Superior temporal gyrus (tissue), 1 donor: Measurements from ENCODE around the gene EGLN1.
A peak's percentile ranks its signal among the peaks of the same experiment; 100 is the strongest.
"Not testable (repeated sequence)": the region's sequence is repeated elsewhere in the genome, so short reads cannot be mapped to it uniquely, and the experiment has no call there.

Source experiments
- DNase-seq: peaks from one replicate; pipeline ENCODE4 v3.0.0-alpha.2; 2016; ENCODE audit errors: extremely low spot score

EGLN1 gene

GRCh38 chr1:231364192-231364591 is 57.9 kb downstream of the EGLN1 start:
- DNase-seq, result no peak

- no peak for DNase-seq
These were observed 58.5 kb downstream of the EGLN1 start for GRCh38 chr1:231363624-231364023.

GRCh38 chr1:231362325-231362724 is 59.8 kb downstream of the EGLN1 start:
- DNase-seq, result no peak

- no peak for DNase-seq
These were observed 63.0 kb downstream of the EGLN1 start for GRCh38 chr1:231359113-231359512.

- peak; percentile 85 for DNase-seq
These were observed 64.2 kb downstream of the EGLN1 start for GRCh38 chr1:231357831-231358354.

GRCh38 chr1:231357187-231357772 is 64.8 kb downstream of the EGLN1 start:
- DNase-seq, result no peak

- no peak for DNase-seq
These were observed 66.9 kb downstream of the EGLN1 start for GRCh38 chr1:231355171-231355570.

- no peak for DNase-seq
These were observed 67.6 kb downstream of the EGLN1 start for GRCh38 chr1:231354330-231355020.

- DNase-seq, result no peak
These were observed 69.0 kb downstream of the EGLN1 start for GRCh38 chr1:231353086-231353485.

- no peak for DNase-seq
These were observed 70.3 kb downstream of the EGLN1 start for GRCh38 chr1:231351816-231352215.

- not testable (repeated sequence) for DNase-seq
These were observed 73.2 kb downstream of the EGLN1 start for GRCh38 chr1:231348856-231349255.

- DNase-seq, result no peak
These were observed 73.6 kb downstream of the EGLN1 start for GRCh38 chr1:231348442-231348841.

- no peak for DNase-seq
These were observed 74.1 kb downstream of the EGLN1 start for GRCh38 chr1:231347961-231348360.

GRCh38 chr1:231340328-231341013 is 81.6 kb downstream of the EGLN1 start:
- no peak for DNase-seq

GRCh38 chr1:231338270-231339128 is 83.6 kb downstream of the EGLN1 start, which contains the start of gene SPRTN:
TSS of gene SPRTN (plus strand) at chr1:231338293. CDS start at chr1:231338384, 91 bp downstream.
- peak; percentile 16 for DNase-seq

- DNase-seq, result peak; percentile 100
These were observed 84.4 kb downstream of the EGLN1 start, which contains the start of gene EXOC8 for GRCh38 chr1:231337472-231338269. TSS of gene EXOC8 (minus strand) at chr1:231337852. CDS start at chr1:231337745, 107 bp downstream.

- peak; percentile 8 for DNase-seq
These were observed 85.0 kb downstream of the EGLN1 start for GRCh38 chr1:231337043-231337471.

- DNase-seq, result no peak
These were observed 86.2 kb downstream of the EGLN1 start for GRCh38 chr1:231335663-231336602.

- no peak for DNase-seq
These were observed 87.1 kb downstream of the EGLN1 start for GRCh38 chr1:231334952-231335351.
